ENCODE measurements around the gene PLXND1.

- TF ChIP-seq, protein P1, sequence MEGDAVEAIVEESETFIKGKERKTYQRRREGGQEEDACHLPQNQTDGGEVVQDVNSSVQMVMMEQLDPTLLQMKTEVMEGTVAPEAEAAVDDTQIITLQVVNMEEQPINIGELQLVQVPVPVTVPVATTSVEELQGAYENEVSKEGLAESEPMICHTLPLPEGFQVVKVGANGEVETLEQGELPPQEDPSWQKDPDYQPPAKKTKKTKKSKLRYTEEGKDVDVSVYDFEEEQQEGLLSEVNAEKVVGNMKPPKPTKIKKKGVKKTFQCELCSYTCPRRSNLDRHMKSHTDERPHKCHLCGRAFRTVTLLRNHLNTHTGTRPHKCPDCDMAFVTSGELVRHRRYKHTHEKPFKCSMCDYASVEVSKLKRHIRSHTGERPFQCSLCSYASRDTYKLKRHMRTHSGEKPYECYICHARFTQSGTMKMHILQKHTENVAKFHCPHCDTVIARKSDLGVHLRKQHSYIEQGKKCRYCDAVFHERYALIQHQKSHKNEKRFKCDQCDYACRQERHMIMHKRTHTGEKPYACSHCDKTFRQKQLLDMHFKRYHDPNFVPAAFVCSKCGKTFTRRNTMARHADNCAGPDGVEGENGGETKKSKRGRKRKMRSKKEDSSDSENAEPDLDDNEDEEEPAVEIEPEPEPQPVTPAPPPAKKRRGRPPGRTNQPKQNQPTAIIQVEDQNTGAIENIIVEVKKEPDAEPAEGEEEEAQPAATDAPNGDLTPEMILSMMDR (IDR thresholded peaks at IDR 0.05), result no peak
- TF ChIP-seq EZH2 (IDR thresholded peaks at IDR 0.05), result no peak
- no peak for TF ChIP-seq EZH2phosphoT487 (IDR thresholded peaks at IDR 0.05)
Observed at GRCh38 chr3:129531699-129532098, 74.8 kb downstream of the PLXND1 start.

Measured in neural progenitor cell (in vitro differentiated cells).